Activated CD8-positive, alpha-beta memory T cell treated with anti-CD3 and anti-CD28 coated beads, Interleukin-2, amount 50 U/mL, for 24 hours (primary cell): ENCODE data around the gene SPRING1.

Experiments used
- DNase-seq: peaks from one replicate; pipeline ENCODE4 v3.0.0-alpha.2; 2020; ENCODE audit errors: extremely low read depth

The SPRING1 gene

DNA sequence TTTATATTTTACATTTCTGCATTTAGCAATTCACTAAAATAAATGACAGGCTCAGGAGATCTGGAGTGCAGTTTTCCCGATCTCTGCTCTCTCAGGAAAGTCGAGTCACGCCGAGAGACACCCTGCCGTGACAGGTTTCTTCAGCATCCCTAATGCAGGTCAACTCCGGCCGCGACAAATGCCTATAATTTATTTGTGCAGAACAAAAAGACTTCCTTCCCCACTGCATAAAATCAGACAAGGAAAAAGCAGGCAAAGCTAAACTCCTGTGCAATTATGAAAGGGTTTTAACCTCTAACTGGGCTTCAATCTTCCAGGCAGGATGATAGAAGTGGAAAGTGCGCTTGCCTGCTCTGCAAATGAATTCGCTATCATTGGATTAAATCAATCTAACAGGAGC lies 28.1 kb downstream of the SPRING1 start:
- DNase-seq: no peak

DNA sequence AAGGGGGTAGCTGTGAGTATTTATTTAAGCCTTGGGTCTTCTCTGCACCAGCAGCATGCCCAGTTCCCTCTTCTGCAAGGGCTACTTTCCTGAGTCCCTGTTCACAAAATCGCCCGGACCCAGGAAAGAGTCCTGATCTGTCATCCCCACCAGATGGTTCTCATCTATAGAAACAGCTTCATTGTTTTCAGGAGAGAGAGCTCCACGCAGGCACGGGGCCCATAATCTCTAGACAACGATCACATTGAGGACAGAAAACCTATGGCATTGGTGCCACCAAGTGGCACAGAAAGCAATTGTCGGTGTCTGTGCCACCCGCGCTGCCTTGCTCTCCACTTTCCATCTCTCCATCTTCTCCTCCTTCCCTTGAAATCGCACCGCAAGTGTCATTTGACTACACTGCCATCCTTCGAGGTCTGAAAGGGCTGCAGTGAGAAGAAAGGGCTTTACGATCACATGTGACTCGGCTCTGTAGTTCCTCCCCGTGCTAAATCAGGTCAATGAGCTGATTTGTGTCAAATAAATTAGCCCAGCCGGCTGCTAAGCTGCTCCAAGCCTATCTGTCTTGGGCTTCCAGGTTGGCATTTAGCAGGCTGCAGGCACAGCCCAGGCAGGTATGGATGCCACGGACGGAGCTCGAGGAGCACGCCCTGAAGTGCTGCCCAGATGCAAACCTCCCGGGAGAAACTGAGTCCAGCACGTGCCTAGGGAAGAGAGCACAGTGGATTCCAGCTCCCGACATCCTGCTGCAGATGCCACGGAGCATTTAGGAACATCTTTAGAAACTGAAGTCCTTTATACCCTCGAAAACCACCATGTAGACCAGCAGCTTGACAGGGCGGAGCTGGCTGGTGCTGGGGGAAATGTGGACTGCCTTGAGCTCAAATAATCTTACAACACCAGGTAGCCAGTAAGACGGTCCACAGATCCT lies 28.8 kb downstream of the SPRING1 start:
- no peak for DNase-seq

- DNase-seq: no peak
Measured at GRCh38 chr12:116707751-116708150, 30.1 kb downstream of the SPRING1 start.

GRCh38 chr12:116703214-116703795 lies 34.6 kb downstream of the SPRING1 start:
- peak; percentile 37 for DNase-seq

DNA sequence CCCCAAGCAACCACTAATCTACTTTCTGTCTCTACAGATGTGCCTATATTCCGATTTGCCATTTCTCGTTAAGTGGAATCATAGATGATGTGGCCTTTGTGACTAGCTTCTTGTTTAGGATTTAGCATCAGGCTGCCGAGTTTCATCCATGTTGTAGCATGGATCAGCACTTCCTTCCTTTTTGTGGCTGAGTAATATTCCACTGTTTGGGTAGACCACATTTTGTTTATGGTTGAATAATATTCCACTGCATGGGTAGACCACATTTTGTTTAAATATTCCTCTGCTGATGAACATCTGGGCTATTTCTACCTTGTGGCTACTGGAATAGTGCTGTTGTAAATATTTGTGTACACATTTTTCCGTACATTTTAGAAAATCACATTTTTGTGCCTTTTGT lies 36.4 kb downstream of the SPRING1 start:
- DNase-seq: no peak

DNA sequence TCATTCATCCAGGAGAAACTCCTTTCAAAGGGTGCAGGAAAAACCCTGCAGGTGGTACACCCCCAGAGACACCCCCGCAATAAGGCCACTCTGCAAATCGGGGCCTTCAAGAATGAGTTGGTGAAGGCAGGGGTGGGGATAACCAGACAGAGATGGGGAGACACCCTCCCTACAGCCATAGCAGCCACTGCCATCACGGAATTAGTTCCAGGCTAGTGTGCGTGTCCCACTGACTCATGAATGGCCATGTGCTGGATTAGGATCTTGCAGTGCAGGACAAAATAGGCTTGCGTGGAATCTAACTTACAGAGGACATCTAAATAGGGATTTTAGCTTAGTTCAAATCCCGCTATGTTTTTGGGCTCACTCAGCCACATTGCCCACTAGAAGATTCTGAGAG lies 37.8 kb downstream of the SPRING1 start:
- no peak for DNase-seq

- DNase-seq: no peak
Measured at GRCh38 chr12:116698554-116699075, 39.3 kb downstream of the SPRING1 start.

DNA sequence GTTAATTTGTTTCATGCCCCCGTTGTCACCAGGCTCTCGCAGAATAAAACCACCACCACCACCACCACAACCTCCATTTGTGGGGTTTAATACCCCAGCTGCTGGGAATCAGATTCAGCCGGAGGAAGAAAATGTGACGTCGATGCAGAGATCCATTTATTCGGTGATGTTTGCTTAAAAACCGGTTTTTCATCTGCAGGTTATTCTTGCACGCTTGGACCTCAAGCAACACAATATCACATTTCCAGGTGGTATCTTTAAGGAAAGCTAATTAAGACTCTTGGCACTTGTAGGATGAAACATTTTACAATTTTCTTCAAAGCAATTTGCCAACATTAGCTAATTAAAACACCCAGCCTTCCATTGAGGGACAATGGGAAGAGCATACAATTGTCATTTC lies 39.8 kb downstream of the SPRING1 start:
- DNase-seq: no peak

DNA sequence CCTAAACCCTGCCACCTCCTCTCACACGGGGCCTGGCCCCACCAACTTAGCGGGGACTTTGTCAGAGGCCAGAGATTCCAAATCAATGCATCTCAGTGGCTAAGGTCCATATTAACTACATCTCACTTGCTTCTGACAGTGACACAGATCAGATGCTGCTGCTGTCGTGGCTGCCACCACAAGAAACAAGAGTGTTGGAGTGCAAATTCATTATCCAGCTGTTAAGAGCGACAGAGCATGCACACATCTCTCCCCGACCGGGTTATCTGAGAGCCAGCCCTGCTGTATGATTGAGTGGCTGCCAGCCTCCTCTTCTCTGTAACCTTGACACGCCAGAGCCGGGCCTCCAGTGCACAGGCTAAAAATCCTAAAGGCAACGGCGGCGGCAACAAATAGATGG lies 40.2 kb downstream of the SPRING1 start:
- no peak for DNase-seq

- no peak for DNase-seq
Measured at GRCh38 chr12:116697305-116697704, 40.6 kb downstream of the SPRING1 start.

DNA sequence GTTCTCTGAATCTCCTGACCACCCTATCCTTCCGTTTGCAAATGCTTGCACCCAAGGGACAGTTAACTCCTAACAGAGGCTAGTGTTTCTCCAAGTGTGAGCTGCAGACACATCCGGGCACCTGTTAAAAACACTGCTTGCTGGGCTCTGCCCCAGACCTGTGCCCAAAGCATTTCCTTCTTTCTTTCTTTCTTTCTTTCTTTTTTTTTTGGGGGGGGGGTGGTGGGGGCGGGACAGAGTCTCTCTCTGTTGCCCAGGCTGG lies 42.5 kb downstream of the SPRING1 start:
- DNase-seq: no peak

GRCh38 chr12:116694653-116695463 lies 43.0 kb downstream of the SPRING1 start:
- no peak for DNase-seq

- no peak for DNase-seq
Measured at GRCh38 chr12:116693286-116694227, 44.3 kb downstream of the SPRING1 start.

DNA sequence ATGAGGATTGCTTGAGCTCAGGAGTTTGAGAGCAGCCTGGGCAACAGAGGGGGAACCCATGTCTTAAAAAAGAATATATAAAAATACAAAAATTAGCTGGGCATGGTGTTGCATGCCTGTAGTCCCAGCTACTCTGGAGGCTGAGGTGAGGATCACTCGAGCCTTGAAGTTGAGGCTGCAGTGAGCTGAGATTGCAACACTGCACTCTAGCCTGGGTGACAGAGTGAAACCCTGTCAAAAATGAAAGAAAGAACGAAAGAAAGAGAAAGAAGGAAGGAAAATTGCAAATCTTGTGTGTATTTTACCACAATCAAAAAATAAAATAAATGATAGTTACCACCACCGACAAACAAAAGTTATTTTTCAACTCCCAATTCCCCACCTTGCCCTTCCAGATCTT lies 45.3 kb downstream of the SPRING1 start:
- DNase-seq: no peak

DNA sequence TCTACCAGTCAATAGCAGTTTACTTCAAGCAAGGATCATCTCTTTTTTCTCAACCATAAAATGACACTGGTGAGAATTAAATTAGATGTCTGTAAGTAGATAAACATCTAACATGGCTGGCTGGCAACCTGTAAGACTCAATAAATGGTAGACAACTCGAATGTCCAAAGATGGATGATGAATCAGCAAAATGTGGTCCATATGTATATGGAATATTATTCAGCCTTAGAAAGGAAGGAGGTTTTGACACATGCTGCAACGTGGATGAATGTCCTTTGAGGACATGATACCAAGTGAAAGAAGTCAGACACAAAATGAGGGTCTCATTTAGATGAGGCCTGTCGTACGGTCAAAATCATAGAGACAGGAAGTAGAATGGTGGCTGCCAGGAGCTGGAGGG lies 46.2 kb downstream of the SPRING1 start:
- DNase-seq: no peak

DNA sequence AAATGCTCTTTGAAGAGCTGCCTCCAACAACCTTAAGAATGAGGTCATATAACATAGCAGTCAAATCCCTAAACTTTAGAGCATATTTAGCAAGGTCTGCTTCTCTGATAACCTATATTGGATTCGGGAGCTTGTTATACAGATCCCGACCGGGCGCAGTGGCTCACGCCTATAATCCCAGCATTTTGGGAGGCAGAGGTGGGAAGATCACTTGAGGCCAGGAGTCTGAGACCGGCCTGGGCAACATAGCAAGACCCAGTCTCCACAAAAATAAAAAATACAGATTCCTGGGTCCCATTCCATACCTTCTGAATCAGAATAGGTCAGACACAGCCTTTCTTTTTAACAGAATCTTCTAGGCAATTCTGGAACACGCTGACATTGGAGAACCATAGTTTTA lies 46.7 kb downstream of the SPRING1 start:
- no peak for DNase-seq

GRCh38 chr12:116689979-116690744 lies 47.7 kb downstream of the SPRING1 start:
- DNase-seq: no peak

GRCh38 chr12:116689521-116689920 lies 48.3 kb downstream of the SPRING1 start:
- DNase-seq: no peak
